Muscle of arm (tissue), 12 donors: ENCODE data around the gene OR6K6. TPM values are rescaled to one million over a fixed set of nuclear protein-coding genes. Genes with fewer than 3 reads are reported as not detected.

Experiments
- DNase-seq: peaks from one replicate; pipeline ENCODE4 v3.0.0-alpha.2; 2013
- polyA plus RNA-seq, 12 donors: library from polyadenylated mRNA; unstranded; fragments of 120-200 nt; gene quantifications; one replicate each; pipeline ENCODE4 v1.2.1, GENCODE V29; 2013; ENCODE audit not compliant: insufficient read length in 12 of 12

Gene OR6K6
- polyA plus RNA-seq, 12 donors = not detected

DNA sequence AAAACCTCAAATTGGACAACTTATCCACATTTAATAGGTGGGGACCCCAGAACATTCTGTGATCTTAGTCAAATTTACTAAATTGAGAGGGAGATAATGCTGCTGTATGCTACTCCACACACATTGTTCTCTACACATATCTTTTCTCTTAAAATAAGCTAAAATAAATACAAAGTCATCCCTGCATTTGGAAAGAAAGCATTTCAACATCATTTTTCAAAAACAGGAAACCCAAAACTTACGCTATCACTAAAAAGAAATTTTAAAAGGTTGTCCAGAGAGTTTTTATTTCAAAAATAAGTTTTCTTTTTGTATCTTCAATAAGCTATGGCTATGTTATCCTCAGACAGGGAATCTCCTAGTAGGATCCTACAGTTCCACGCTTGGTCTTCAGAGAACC is 46.0 kb downstream of the OR6K6 start:
- DNase-seq = no peak

DNA sequence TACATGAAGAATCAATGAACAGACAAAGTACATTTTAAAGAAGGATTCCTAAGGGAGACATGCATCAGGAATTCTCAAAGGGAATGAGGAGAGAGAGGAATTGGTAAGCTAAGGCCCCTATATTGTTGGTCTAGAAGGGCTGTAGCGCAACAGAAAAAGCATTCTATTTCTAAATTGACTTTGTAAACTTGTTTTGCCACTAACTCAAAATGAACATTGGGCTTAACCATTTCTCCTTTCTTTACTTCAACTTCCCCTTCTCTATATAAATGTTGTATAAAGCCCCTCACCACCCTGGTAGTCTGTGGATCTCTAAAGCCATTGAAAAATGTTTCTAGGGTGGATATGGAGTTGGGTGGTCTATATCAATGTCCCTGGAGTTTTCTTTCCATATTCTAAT is 46.9 kb downstream of the OR6K6 start:
- no peak for DNase-seq

DNA sequence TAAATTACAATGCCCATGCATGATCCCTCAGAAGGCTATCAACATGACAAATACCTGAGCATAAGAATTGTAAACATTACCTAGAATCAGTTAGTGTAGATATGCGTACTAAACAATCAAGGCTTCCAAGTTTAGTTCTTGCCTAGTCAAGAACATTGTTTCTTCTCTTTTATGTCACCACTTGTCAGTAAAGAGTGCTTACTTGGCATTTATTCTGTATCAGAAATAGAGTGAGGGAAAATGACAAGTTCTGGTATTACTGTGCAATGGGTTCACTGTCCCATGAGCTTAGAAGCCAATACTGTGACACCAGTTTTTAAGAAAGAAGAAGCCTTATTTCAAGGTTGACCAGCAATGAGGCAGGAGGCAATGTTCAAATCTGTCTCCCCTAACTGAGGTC is 49.2 kb downstream of the OR6K6 start:
- no peak for DNase-seq

Other genes starting within 250 kb of the OR6K6 start
- not detected for gene OR6Y1, start 200.3 kb upstream of the OR6K6 start, polyA plus RNA-seq
- gene OR6P1, start 184.1 kb upstream of the OR6K6 start, polyA plus RNA-seq = not detected
- not detected for gene OR10X1, start 174.8 kb upstream of the OR6K6 start, polyA plus RNA-seq
- gene OR10Z1, start 149.5 kb upstream of the OR6K6 start, polyA plus RNA-seq = under 1 TPM in 8 of 12 donors, not detected in 4; 0.09 to 0.21 (median 0.13) TPM
- 1 to 10 TPM in 10 of 12 donors, not detected in 2; 1.6 to 8.1 (median 2.9) TPM for gene SPTA1, start 68.0 kb upstream of the OR6K6 start, polyA plus RNA-seq
- gene OR6K2, start 54.1 kb upstream of the OR6K6 start, polyA plus RNA-seq = not detected
- gene OR6K3, start 34.0 kb upstream of the OR6K6 start, polyA plus RNA-seq = under 1 TPM in 1 of 12 donors, not detected in 11; 0.08 TPM
- gene OR6N1, start 17.5 kb downstream of the OR6K6 start, polyA plus RNA-seq = not detected
- not detected for gene OR6N2, start 26.5 kb downstream of the OR6K6 start, polyA plus RNA-seq
- 10 to 100 TPM in 1 of 12 donors, 1 to 10 TPM in 10, not detected in 1; 2.7 to 22.0 (median 3.6) TPM for gene MNDA, start 76.6 kb downstream of the OR6K6 start, polyA plus RNA-seq
- 1 to 10 TPM in 1 of 12 donors, under 1 TPM in 8, not detected in 3; 0.16 to 1.5 (median 0.30) TPM for gene PYHIN1, start 176.8 kb downstream of the OR6K6 start, polyA plus RNA-seq